ENCODE results near the gene RUBCNL. TPM values are rescaled to one million over a fixed set of nuclear protein-coding genes. Genes with fewer than 3 reads are reported as not detected.

Gene RUBCNL
- total RNA-seq, 1 experiment from 2014 or later = 1.4 TPM

- no peak overlapping the region for H3K4me2 ChIP-seq (ENCODE audit: insufficient read depth, insufficient read length, low read length)
- Mint-ChIP-seq H3K27me3 (ENCODE audit: low read depth) (peaks cover 4% of the 10 kb centered on the region; the same call in 1 of the 2 replicates), H3K27ac (no peak overlapping the region), H3K36me3 (ENCODE audit: insufficient read depth in 1 of 3, low read depth in 3 of 3) (peaks cover 0 to 5% (median 0%) of the 10 kb centered on the region in 3 experiments; a peak in 3 of 7 replicates), H3K9me3 (peaks cover 4 to 8% of the 10 kb centered on the region in 2 experiments; a peak in 4 of 5 replicates), H3K4me1 (no peaks in the 10 kb centered on the region), H3K4me3 (no peak overlapping the region)
- no peak overlapping the region for H3K4ac ChIP-seq (ENCODE audit: low read depth, low read length)
- no peaks in the 10 kb centered on the region for H3K79me1 ChIP-seq (ENCODE audit: insufficient read depth, low read depth, low read length, poor library complexity, severe bottlenecking)
- H2BK5ac ChIP-seq (ENCODE audit: insufficient read length, low read length) = no peak overlapping the region
- no peak overlapping the region for H4K5ac ChIP-seq (ENCODE audit: insufficient read length, low read depth, low read length)
- H3T11ph ChIP-seq (ENCODE audit: low read length) = no peak overlapping the region
- H3K9ac ChIP-seq (ENCODE audit: extremely low read depth, insufficient read length, low read length) = no peak overlapping the region
- H4K91ac ChIP-seq (ENCODE audit: insufficient read length, low read depth, low read length) = no peak overlapping the region
- TF ChIP-seq CTCF (conservative IDR thresholded peaks at IDR 0.05) = no peak
- no peak overlapping the region for H3K23ac ChIP-seq (ENCODE audit: insufficient read length, low read depth, low read length)
- no peak overlapping the region for H2AK5ac ChIP-seq (ENCODE audit: insufficient read length, low read length)
- H3K56ac ChIP-seq (ENCODE audit: insufficient read length, low read depth, low read length) = no peak overlapping the region
- no peaks in the 10 kb centered on the region for H3K27me3 ChIP-seq (ENCODE audit: insufficient read depth, low read length)
- H2AFZ ChIP-seq (ENCODE audit: low read length) = no peak overlapping the region
- no peaks in the 10 kb centered on the region for H3K4me1 ChIP-seq (ENCODE audit: insufficient read depth, low read length)
- no peaks in the 10 kb centered on the region for H3K9me3 ChIP-seq (ENCODE audit: control insufficient read depth, low read depth, low read length)
- H3K18ac ChIP-seq (ENCODE audit: insufficient read length, low read depth, low read length) = no peak overlapping the region
- no peak for DNase-seq
- H4K20me1 ChIP-seq (ENCODE audit: control insufficient read depth, insufficient read depth, insufficient read length) = no peaks in the 10 kb centered on the region
- no peak overlapping the region for H2BK20ac ChIP-seq (ENCODE audit: low read depth, low read length, poor library complexity, severe bottlenecking)
- H4K8ac ChIP-seq (replicated peaks; ENCODE audit: insufficient read length, low read depth, low read length) = no peak overlapping the region
- no peak overlapping the region for H2BK15ac ChIP-seq (ENCODE audit: low read depth, low read length)
- no peaks in the 10 kb centered on the region for H3K79me2 ChIP-seq (ENCODE audit: insufficient read depth, low read length)
- no peak overlapping the region for H3K27ac ChIP-seq (ENCODE audit: insufficient read length, low read depth, low read length)
- no peak overlapping the region for H2BK120ac ChIP-seq (ENCODE audit: low read depth, low read length, poor library complexity, severe bottlenecking)
- WGBS (ENCODE audit: extremely low coverage, insufficient read length, low lambda C conversion rate) = no CpG with 5 or more reads among the region's 5 CpGs
- no peak overlapping the region for H2BK12ac ChIP-seq (ENCODE audit: insufficient read length, low read depth, low read length)
- no peak overlapping the region for H3K14ac ChIP-seq (ENCODE audit: insufficient read depth, low read length)
- no peaks in the 10 kb centered on the region for H3K23me2 ChIP-seq (ENCODE audit: insufficient read length, low read depth, low read length, poor library complexity, severe bottlenecking)
Measured at GRCh38 chr13:46332772-46333171, 54.3 kb downstream of the RUBCNL start.
